LNCAP (cell line): ENCODE results near the gene ZBTB16.

Experiments used
- CTCF ChIP-seq: fragments of 450-650 bp; IDR thresholded peaks from 2 replicates; pipeline ENCODE4 v1.5.1; 2017; ENCODE audit warnings: mild to moderate bottlenecking

ZBTB16 gene

GRCh38 chr11:114228435-114229411, 169.2 kb downstream of the ZBTB16 start:
- TF ChIP-seq CTCF: no peak

- TF ChIP-seq CTCF: no peak
Measured at GRCh38 chr11:114230031-114230704, 170.7 kb downstream of the ZBTB16 start.

- TF ChIP-seq CTCF: no peak
Measured at GRCh38 chr11:114232400-114233059, 173.0 kb downstream of the ZBTB16 start.

- TF ChIP-seq CTCF: no peak
Measured at GRCh38 chr11:114233755-114234154, 174.2 kb downstream of the ZBTB16 start.

- no peak for TF ChIP-seq CTCF
Measured at GRCh38 chr11:114236829-114237228, 177.3 kb downstream of the ZBTB16 start.

GRCh38 chr11:114237321-114238280, 178.1 kb downstream of the ZBTB16 start:
- no peak for TF ChIP-seq CTCF
